ENCODE results near the gene SIK2.

The SIK2 gene

GRCh38 chr11:111659201-111660115 is 57.2 kb downstream of the SIK2 start:
- no peak for DNase-seq (ENCODE audit: low spot score)

DNA sequence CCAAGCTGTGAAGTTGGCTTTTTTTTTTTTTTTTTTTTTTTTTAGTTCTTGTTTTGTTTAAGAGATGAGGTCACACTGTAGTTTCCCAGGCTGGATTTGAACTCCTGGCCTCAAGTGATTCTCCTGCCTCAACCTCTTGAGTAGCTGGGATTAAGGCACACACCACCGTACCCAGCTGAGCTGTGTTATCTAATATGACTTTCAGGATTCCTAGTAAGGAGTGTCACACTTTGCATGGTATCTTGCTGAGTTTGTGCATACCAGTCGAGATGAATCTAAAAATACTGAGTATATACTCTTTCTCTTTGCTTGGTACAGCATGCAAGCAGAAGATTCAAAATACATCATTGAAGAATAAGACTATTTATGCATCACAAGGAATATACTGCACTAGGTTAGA is 58.6 kb downstream of the SIK2 start:
- no peak for DNase-seq (ENCODE audit: low spot score)

GRCh38 chr11:111663820-111664219 is 61.6 kb downstream of the SIK2 start:
- DNase-seq (ENCODE audit: low spot score) = peak; percentile 40

DNA sequence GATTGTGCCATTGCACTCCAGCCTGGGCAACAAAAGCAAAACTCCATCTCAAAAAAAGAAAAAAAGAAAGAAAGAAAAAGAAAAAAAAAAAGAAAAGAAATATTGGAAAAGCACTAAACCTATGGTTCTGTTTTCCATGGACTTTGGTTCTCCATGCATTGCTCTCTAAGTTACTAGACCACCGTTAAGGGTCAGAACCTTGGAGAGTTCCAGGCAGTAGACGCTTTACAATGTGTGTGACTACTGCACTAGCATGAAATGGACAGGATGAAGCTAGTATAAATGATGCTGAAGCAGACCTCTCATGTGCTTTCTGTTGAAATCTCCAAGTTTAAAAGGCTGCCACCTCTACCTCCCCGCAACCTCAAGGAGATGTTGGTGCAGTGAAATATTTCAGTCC is 63.5 kb downstream of the SIK2 start:
- no peak for DNase-seq (ENCODE audit: low spot score)

DNA sequence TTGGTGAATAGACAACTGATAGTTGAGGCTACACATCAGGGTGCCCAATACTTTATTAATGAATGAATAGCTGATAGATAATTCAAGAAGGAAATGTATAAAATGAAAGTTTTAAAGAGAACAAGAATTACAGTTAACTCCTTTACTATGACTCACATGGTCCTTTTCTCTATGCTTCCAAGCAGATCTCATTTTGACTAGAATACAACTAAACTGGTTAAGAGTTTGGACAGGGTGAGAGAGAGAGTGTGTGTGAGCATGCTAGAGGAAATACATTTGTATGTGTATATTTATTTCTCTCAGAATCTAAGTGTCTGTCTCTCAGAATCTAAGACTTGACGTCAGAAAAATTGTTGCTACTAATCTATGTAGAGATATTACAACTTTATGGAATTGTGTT is 66.7 kb downstream of the SIK2 start:
- DNase-seq (ENCODE audit: low spot score) = no peak

GRCh38 chr11:111671383-111671782 is 69.1 kb downstream of the SIK2 start:
- DNase-seq (ENCODE audit: low spot score) = no peak

GRCh38 chr11:111672949-111673348 is 70.7 kb downstream of the SIK2 start:
- no peak for DNase-seq (ENCODE audit: low spot score)

DNA sequence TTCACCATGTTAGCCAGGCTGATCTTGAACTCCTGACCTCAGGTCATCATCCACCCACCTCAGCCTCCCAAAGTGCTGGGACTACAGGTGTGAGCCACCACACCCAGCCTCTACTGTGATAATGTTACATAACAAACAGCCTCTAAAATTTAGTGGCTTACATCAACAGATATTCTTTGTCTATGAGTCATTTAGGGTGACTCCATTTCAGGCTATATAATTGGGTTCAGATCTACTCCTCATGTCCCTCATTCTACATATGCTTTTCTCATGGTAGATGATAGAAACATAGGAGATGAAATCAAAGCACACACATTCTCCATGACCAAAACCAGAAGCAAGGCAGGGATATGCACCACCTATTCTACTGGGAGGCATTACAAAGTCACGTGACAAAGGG is 72.7 kb downstream of the SIK2 start:
- no peak for DNase-seq (ENCODE audit: low spot score)

- no peak for DNase-seq (ENCODE audit: low spot score)
These were observed 73.6 kb downstream of the SIK2 start for GRCh38 chr11:111675891-111676290.

DNA sequence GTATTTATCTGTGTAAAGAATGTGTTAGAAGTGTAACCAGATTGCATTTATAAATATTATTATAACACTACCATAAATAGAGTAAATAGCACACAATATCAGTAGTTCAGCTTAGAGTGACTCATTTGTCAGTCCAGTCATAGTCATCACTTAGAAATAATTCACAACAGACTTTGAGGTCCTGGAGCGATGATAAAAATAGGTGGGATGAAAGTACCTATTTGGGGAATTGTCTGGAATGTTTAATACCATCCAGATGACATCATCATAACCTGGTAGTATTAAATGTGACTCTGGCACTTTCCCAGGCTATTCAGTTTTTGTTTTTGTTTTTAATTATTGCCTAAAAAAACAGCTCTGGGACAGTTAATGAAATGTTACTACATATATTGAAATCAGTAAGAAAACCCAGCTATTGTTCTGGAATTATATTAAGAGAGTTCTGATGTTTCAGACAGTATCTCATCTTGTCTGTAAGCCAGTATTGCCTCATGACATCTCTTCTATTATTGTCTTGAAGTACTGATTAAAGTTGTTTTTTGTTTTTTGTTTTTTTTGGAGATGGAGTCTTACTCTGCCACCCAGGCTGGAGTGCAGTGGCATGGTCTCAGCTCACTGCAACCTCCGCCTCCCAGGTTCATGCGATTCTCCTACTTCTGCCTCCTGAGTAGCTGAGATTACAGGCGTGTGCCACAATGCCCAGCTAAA is 74.8 kb downstream of the SIK2 start:
- DNase-seq (ENCODE audit: low spot score) = no peak

DNA sequence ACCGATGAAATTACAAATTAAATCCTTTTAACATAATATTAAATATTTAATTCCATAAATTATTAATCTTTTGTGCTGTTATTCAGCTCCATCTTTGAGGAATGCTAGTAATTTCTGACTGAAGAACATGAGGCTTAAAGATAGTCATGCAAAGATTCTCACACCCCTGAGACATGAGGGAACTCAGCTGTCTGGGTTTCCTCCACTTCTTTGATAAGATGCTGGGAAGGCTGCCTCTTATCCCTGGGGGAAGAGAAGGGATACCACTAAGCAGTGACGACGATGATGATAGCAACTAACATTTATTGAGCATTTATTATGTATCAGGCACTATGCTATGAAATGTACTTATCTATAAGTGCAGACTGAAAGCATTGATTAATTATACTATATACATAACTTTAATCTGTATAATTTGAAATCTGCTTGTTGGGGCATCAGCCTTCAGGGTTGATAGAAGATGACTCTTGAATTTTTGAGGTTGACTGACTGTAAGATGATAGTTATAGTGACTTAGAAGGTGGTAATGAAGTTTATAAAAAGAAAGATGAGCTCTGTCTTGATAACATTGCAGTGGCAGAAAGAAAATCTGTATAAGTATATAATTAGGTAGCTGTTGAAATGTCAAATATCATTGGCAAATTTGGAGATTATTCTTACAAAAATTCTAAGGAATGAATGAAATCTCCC is 78.4 kb downstream of the SIK2 start:
- DNase-seq (ENCODE audit: low spot score) = no peak

DNA sequence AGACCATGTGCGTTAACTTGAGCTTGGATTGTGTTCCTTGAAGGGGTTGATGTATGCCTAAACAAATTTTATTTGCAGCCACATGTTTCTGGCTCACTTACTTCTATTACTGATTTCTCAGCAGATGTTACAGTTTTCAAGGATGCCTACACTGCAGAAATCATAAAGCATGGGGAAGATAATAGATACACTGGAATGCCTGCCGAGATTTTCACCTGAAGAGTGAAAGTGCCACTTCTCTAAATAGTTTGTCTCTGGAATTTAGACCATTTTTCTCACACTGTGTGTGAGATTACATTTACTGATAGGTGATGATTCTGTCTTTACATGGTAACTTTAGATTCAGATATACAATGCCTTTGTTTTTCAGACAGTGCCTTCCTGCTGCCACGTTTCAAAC is 81.6 kb downstream of the SIK2 start:
- no peak for DNase-seq (ENCODE audit: low spot score)

DNA sequence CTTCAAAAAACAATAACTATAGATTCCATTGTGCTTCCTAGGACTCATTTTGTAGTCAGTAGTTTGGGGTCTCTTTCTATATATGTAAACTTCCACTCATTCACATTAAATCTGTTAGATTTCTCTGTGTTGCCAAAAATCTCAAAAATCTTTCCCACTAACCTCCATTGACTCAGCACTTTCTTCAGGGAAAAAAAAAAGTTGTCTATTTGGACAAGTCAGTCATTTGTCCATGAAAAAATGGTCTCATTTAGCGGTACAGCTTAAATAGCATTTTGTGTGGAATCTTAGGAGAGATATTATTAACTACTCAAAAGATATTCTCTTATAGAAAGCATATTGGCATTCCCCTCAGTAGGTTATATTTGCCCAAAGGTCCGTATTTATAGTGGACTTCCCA is 82.0 kb downstream of the SIK2 start:
- DNase-seq (ENCODE audit: low spot score) = no peak

GRCh38 chr11:111688013-111688412 is 85.8 kb downstream of the SIK2 start:
- DNase-seq (ENCODE audit: low spot score) = no peak

- no peak for DNase-seq (ENCODE audit: low spot score)
These were observed 88.9 kb downstream of the SIK2 start for GRCh38 chr11:111691176-111691575.

- no peak for DNase-seq (ENCODE audit: low spot score)
These were observed 89.5 kb downstream of the SIK2 start for GRCh38 chr11:111691741-111692140.

DNA sequence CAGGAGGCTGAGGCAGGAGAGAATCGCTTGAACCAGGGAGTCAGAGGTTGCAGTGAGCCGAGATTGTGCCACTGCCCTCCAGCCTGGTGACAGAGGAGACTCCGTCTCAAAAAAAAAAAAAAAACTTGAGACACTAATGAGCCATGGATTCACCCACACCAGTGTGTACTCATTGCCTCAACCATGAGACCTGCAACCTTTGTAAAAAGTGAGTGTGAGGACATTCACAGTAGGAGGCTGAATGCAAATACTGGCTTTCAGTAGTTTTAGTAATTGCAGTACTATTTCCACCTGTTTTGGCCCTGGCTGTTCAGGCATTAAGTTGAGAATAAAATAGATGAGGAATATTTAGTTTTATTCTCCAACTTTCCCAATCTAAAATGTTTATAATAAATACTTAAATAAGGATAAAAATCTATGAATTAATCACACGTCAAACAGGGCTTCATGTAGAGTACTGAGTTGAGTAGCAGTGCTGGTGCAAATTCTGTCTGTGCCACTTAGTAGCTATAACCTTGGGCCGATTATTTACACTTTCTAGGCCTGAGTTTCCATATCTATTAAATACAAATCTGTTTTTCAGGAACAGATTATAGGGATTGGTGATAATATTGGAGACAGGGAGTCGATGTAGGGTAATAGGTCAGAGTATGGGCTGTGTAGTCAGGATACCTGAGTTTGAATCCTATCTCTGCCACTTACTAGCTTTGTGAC is 91.1 kb downstream of the SIK2 start:
- DNase-seq (ENCODE audit: low spot score) = no peak

DNA sequence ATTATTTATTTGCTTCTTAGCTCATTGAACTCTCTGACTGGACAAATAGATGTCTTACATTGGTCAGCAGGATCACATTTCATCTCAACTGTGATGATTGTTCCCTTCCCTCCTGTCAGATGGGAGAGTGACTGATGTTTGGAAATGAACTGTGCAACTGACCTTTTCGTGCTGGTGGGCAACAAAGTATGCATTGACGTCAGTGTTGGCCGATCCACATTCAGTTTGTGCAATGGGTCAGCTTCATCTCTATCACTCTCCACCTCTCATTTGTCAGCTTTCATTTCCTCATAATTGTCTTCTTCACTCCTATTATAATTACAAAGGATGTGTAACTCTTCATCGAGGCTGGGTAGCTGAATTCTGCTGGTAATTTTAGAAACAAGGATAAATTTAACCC is 92.6 kb downstream of the SIK2 start:
- peak; percentile 32 for DNase-seq (ENCODE audit: low spot score)

DNA sequence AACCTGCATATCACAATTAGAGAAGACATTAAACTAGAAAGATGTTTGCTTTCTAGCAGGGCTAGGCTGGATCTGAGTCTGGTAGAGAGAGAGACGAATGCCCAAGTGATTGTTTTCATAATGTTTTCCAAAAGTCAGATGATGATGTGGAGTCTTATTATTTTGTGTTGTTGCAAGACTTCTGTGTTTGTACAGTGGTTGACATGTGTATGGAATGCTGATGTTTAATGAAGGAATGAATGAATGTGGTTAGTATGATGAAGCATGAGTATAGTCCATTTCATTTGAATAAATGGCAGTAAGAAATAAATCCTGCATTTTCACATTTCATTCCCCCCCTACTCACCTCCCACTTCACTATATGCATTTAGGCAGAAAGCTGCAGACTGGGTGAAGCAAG is 94.3 kb downstream of the SIK2 start:
- no peak for DNase-seq (ENCODE audit: low spot score)

DNA sequence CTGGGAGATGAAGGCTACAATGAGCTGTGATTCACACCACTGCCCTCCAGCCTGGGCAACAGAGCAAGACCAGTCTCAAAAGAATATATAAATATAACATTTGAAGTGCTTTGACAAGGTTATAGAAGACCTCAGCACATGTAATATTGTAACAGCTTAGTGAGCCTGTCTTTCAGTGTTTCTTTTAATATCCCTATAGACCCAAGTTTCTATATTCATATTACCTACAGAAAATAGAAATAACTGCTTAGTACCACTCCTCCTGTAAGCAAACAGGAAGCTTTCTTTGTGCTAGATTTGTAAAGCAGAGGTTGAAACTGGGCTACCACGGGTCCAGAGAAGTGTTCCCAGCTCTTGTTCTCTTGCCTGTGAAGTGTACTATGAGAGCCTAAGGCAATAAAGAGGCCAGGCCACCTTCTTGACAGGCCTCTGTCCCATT is 95.7 kb downstream of the SIK2 start:
- DNase-seq (ENCODE audit: low spot score) = no peak

DNA sequence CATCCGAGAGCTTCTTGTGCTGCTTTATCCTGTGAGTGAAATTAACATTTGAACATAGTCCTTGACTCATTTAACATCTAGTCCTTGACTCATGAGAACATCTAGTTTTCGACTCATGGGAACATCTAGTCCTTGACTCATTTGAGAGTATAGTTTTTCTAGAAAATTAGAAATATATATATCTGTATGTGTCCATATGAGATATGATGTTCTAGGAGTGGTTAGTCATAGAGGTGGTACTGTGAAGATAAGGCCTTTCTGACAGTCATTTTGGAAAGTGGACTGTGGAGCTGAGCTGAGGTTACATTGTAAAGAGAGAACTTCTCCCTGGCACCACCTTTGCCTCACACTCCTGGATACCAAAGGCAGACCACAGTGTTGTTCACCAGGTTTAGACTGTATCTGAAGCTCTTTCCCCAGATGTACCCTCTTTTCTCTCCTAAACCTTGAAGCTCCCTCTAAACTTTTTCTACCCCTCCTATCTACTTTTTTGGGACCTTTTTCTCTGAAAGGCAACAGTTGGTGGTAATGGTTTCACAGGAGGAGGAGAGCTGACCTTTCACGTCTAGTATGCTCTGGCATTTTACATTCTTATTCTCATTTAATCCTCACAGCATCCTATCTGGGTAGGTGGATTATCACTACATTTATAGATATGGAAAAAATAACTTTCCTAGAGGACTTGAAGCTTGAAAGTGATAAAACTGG is 96.8 kb downstream of the SIK2 start:
- DNase-seq (ENCODE audit: low spot score) = no peak
